HG03060 (cell line): ENCODE measurements around the gene PRR20G.
"Not testable (repeated sequence)": the region's sequence is repeated elsewhere in the genome, so short reads cannot be mapped to it uniquely, and the experiment has no call there.

Source experiments
- ATAC-seq: cut with Tn5 transposase; IDR thresholded peaks from one replicate; pipeline ENCODE4 v1.9.1; 2021; ENCODE audit warnings: low read depth, moderate number of reproducible peaks; ENCODE audit not compliant: unreplicated experiment

The PRR20G gene

GRCh38 chr3:127287840-127288239, at the start of gene PRR20G:
Gene PRR20G (minus strand): TSS chr3:127288046. CDS start chr3:127287365, 681 bp downstream.
- ATAC-seq: no peak

- ATAC-seq: no peak
Observed at GRCh38 chr3:127337001-127337400, 49.2 kb upstream of the PRR20G start.

GRCh38 chr3:127336101-127336500, 48.3 kb upstream of the PRR20G start:
- ATAC-seq: no peak

- no peak for ATAC-seq
Observed at GRCh38 chr3:127330385-127330784, 42.5 kb upstream of the PRR20G start.

- ATAC-seq: no peak
Observed at GRCh38 chr3:127329631-127330285, 41.9 kb upstream of the PRR20G start.

GRCh38 chr3:127328421-127328820, 40.6 kb upstream of the PRR20G start:
- ATAC-seq: no peak

GRCh38 chr3:127326341-127326740, 38.5 kb upstream of the PRR20G start:
- ATAC-seq: no peak

GRCh38 chr3:127325629-127325961, 37.7 kb upstream of the PRR20G start:
- no peak for ATAC-seq

- ATAC-seq: no peak
Observed at GRCh38 chr3:127324913-127325628, 37.2 kb upstream of the PRR20G start.

- no peak for ATAC-seq
Observed at GRCh38 chr3:127324076-127324475, 36.2 kb upstream of the PRR20G start.

GRCh38 chr3:127323581-127323980, 35.7 kb upstream of the PRR20G start:
- ATAC-seq: no peak

- ATAC-seq: no peak
Observed at GRCh38 chr3:127321371-127321770, 33.5 kb upstream of the PRR20G start.

- ATAC-seq: no peak
Observed at GRCh38 chr3:127320529-127321121, 32.8 kb upstream of the PRR20G start.

- ATAC-seq: no peak
Observed at GRCh38 chr3:127316685-127317084, 28.8 kb upstream of the PRR20G start.

- no peak for ATAC-seq
Observed at GRCh38 chr3:127312818-127313217, 25.0 kb upstream of the PRR20G start.

- not testable (repeated sequence) for ATAC-seq
Observed at GRCh38 chr3:127308821-127309220, 21.0 kb upstream of the PRR20G start.

- no peak for ATAC-seq
Observed at GRCh38 chr3:127307916-127308315, 20.1 kb upstream of the PRR20G start.

- no peak for ATAC-seq
Observed at GRCh38 chr3:127307112-127307835, 19.4 kb upstream of the PRR20G start.

GRCh38 chr3:127306361-127307111, 18.7 kb upstream of the PRR20G start:
- no peak for ATAC-seq

- no peak for ATAC-seq
Observed at GRCh38 chr3:127305499-127306060, 17.7 kb upstream of the PRR20G start.
